WTC11 (cell line): Measurements from ENCODE around the gene ZNF555. TPM values are rescaled to one million over a fixed set of nuclear protein-coding genes. Genes with fewer than 3 reads are reported as not detected.

Source experiments
- ATAC-seq: fragments of 200-7000 bp; cut with Tn5 transposase; 2 replicates; pipeline ENCODE4 v1.10.0; 2021; ENCODE audit warnings: mild to moderate bottlenecking, moderate library complexity
- CTCF ChIA-PET: fragments of 300-600 bp; sonication (Branson Sonifier 250); formaldehyde crosslinking; loops from one replicate; lab custom pipeline; 2021; ENCODE audit warnings: antibody characterized with exemption; lab: Charles Lee
- POLR2A ChIA-PET: fragments of 350-600 bp; sonication (Branson Sonifier 250); formaldehyde crosslinking; loops from one replicate; lab custom pipeline; 2021; ENCODE audit warnings: antibody characterized with exemption; lab: Charles Lee
- DNase-seq: peaks from one replicate; pipeline ENCODE4 v3.0.0; 2021; ENCODE audit warnings: low spot score
- H3K27ac Mint-ChIP-seq: 2 replicates; pipeline ENCODE4 v1.8.0; 2021; ENCODE audit warnings: mixed read lengths
- H3K27me3 Mint-ChIP-seq: 2 replicates; pipeline ENCODE4 v1.8.0; 2021; ENCODE audit warnings: low read depth, mild to moderate bottlenecking, moderate library complexity, mixed read lengths
- H3K36me3 Mint-ChIP-seq: 2 replicates; pipeline ENCODE4 v1.8.0; 2021; ENCODE audit warnings: mixed read lengths
- H3K4me1 Mint-ChIP-seq: 2 replicates; pipeline ENCODE4 v1.8.0; 2022; ENCODE audit warnings: mixed read lengths
- H3K4me3 Mint-ChIP-seq: 2 replicates; pipeline ENCODE4 v1.8.0; 2021; ENCODE audit warnings: mild to moderate bottlenecking, moderate library complexity, mixed read lengths
- H3K9me3 Mint-ChIP-seq: 2 replicates; pipeline ENCODE4 v1.8.0; 2021; ENCODE audit warnings: mixed read lengths
- FOXJ3 ChIP-seq: sonication (generic); formaldehyde crosslinking; IDR thresholded peaks from 2 replicates; pipeline ENCODE4 v1.9.0; 2021; ENCODE audit warnings: missing genetic modification reagents, mild to moderate bottlenecking, borderline replicate concordance
- FOXK1 ChIP-seq: sonication (generic); formaldehyde crosslinking; IDR thresholded peaks from 2 replicates; pipeline ENCODE4 v1.8.0; 2022; ENCODE audit warnings: mild to moderate bottlenecking, moderate library complexity, missing genetic modification reagents
- MYBL2 ChIP-seq: sonication (generic); formaldehyde crosslinking; IDR thresholded peaks from 2 replicates; pipeline ENCODE4 v1.8.1; 2023; ENCODE audit warnings: mild to moderate bottlenecking, moderate library complexity, missing genetic modification reagents
- NFE2L1 ChIP-seq: sonication (generic); formaldehyde crosslinking; IDR thresholded peaks from 2 replicates; pipeline ENCODE4 v1.8.1; 2023; ENCODE audit warnings: missing genetic modification reagents
- NR3C1 ChIP-seq: sonication (generic); formaldehyde crosslinking; conservative IDR thresholded peaks from 2 replicates; pipeline ENCODE4 v1.8.1; 2023; ENCODE audit warnings: low read depth, mild to moderate bottlenecking, missing genetic modification reagents
- SOX15 ChIP-seq: fragments of 250-450 bp; sonication (Bioruptor Pico); IDR thresholded peaks from 2 replicates; pipeline ENCODE4 v1.9.0; 2021; ENCODE audit warnings: mild to moderate bottlenecking
- SP1 ChIP-seq: sonication (generic); formaldehyde crosslinking; conservative IDR thresholded peaks from 2 replicates; pipeline ENCODE4 v1.8.1; 2022; ENCODE audit warnings: missing genetic modification reagents
- TEAD1 ChIP-seq: sonication (generic); formaldehyde crosslinking; IDR thresholded peaks from 2 replicates; pipeline ENCODE4 v1.8.0; 2022; ENCODE audit warnings: mild to moderate bottlenecking, missing genetic modification reagents
- TEAD4 ChIP-seq: sonication (generic); formaldehyde crosslinking; IDR thresholded peaks from 2 replicates; pipeline ENCODE4 v1.8.0; 2022; ENCODE audit warnings: mild to moderate bottlenecking, missing genetic modification reagents
- ZNF138 ChIP-seq: sonication (generic); formaldehyde crosslinking; conservative IDR thresholded peaks from 2 replicates; pipeline ENCODE4 v1.8.1; 2022; ENCODE audit warnings: mild to moderate bottlenecking, moderate library complexity, missing genetic modification reagents
- total RNA-seq: library from RNA; stranded (reverse); gene quantifications from 3 replicates; pipeline ENCODE4 v1.2.3, GENCODE V29; 2021
- TF ChIP-seq, protein P1 (sequence below): sonication (generic); formaldehyde crosslinking; IDR thresholded peaks from 2 replicates; pipeline ENCODE4 v1.8.1; 2023; ENCODE audit warnings: mild to moderate bottlenecking, missing genetic modification reagents
- TF ChIP-seq, protein P2 (sequence below): sonication (generic); formaldehyde crosslinking; IDR thresholded peaks from 2 replicates; pipeline ENCODE4 v1.8.1; 2023; ENCODE audit warnings: mild to moderate bottlenecking, missing genetic modification reagents, borderline replicate concordance
- TF ChIP-seq, protein P3 (sequence below): sonication (generic); formaldehyde crosslinking; conservative IDR thresholded peaks from 2 replicates; pipeline ENCODE4 v1.8.1; 2022; ENCODE audit warnings: mild to moderate bottlenecking, missing genetic modification reagents
- TF ChIP-seq, protein P4 (sequence below): sonication (generic); formaldehyde crosslinking; IDR thresholded peaks from 2 replicates; pipeline ENCODE4 v1.8.0; 2022; ENCODE audit warnings: missing genetic modification reagents
- TF ChIP-seq, protein P5 (sequence below): sonication (generic); formaldehyde crosslinking; conservative IDR thresholded peaks from 2 replicates; pipeline ENCODE4 v1.8.1; 2023; ENCODE audit warnings: mild to moderate bottlenecking, low read depth, missing genetic modification reagents, moderate library complexity

Gene ZNF555
- total RNA-seq, 1 experiment from 2014 or later = 6.6 TPM

DNA sequence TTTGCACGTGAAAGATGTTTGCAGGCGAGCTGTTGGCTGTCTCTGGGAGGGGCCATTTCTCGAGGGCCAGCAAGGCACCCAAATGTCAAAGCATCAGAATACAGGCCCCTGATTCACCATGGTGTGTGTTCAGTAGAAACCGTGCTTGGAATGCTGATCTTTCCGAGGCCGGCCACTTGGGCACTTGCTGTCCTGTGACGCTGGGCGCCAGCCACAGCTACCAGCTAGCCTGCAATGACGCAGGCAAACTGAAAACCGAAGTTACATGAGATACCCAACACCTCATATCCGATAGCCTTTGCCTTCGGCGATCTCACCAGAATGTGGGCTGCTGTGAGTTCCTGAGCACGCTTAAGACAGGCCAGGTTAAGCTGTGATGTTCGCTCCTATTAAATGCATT lies 44.0 kb upstream of the ZNF555 start:
- H3K36me3 Mint-ChIP-seq = peaks cover 44% of the 10 kb centered on the region
- H3K4me1 Mint-ChIP-seq = no peaks in the 10 kb centered on the region
- H3K4me3 Mint-ChIP-seq = no peak overlapping the region
- TF ChIP-seq TEAD4 (no peak), TEAD1 (CRISPR knock-in tag) (no peak), FOXK1 (CRISPR knock-in tag) (no peak), NFE2L1 (CRISPR knock-in tag) (no peak), MYBL2 (CRISPR knock-in tag) (no peak), SOX15 (no peak), FOXJ3 (CRISPR knock-in tag) (no peak), SP1 (CRISPR knock-in tag) (no peak), ZNF138 (no peak), NR3C1 (CRISPR knock-in tag) (no peak)
- TF ChIP-seq, protein P1, sequence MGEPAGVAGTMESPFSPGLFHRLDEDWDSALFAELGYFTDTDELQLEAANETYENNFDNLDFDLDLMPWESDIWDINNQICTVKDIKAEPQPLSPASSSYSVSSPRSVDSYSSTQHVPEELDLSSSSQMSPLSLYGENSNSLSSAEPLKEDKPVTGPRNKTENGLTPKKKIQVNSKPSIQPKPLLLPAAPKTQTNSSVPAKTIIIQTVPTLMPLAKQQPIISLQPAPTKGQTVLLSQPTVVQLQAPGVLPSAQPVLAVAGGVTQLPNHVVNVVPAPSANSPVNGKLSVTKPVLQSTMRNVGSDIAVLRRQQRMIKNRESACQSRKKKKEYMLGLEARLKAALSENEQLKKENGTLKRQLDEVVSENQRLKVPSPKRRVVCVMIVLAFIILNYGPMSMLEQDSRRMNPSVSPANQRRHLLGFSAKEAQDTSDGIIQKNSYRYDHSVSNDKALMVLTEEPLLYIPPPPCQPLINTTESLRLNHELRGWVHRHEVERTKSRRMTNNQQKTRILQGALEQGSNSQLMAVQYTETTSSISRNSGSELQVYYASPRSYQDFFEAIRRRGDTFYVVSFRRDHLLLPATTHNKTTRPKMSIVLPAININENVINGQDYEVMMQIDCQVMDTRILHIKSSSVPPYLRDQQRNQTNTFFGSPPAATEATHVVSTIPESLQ (CRISPR knock-in tag) = no peak
- TF ChIP-seq, protein P2, sequence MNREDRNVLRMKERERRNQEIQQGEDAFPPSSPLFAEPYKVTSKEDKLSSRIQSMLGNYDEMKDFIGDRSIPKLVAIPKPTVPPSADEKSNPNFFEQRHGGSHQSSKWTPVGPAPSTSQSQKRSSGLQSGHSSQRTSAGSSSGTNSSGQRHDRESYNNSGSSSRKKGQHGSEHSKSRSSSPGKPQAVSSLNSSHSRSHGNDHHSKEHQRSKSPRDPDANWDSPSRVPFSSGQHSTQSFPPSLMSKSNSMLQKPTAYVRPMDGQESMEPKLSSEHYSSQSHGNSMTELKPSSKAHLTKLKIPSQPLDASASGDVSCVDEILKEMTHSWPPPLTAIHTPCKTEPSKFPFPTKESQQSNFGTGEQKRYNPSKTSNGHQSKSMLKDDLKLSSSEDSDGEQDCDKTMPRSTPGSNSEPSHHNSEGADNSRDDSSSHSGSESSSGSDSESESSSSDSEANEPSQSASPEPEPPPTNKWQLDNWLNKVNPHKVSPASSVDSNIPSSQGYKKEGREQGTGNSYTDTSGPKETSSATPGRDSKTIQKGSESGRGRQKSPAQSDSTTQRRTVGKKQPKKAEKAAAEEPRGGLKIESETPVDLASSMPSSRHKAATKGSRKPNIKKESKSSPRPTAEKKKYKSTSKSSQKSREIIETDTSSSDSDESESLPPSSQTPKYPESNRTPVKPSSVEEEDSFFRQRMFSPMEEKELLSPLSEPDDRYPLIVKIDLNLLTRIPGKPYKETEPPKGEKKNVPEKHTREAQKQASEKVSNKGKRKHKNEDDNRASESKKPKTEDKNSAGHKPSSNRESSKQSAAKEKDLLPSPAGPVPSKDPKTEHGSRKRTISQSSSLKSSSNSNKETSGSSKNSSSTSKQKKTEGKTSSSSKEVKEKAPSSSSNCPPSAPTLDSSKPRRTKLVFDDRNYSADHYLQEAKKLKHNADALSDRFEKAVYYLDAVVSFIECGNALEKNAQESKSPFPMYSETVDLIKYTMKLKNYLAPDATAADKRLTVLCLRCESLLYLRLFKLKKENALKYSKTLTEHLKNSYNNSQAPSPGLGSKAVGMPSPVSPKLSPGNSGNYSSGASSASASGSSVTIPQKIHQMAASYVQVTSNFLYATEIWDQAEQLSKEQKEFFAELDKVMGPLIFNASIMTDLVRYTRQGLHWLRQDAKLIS (CRISPR knock-in tag) = no peak
- TF ChIP-seq, protein P3, sequence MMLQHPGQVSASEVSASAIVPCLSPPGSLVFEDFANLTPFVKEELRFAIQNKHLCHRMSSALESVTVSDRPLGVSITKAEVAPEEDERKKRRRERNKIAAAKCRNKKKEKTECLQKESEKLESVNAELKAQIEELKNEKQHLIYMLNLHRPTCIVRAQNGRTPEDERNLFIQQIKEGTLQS (CRISPR knock-in tag) = no peak
- TF ChIP-seq, protein P4, sequence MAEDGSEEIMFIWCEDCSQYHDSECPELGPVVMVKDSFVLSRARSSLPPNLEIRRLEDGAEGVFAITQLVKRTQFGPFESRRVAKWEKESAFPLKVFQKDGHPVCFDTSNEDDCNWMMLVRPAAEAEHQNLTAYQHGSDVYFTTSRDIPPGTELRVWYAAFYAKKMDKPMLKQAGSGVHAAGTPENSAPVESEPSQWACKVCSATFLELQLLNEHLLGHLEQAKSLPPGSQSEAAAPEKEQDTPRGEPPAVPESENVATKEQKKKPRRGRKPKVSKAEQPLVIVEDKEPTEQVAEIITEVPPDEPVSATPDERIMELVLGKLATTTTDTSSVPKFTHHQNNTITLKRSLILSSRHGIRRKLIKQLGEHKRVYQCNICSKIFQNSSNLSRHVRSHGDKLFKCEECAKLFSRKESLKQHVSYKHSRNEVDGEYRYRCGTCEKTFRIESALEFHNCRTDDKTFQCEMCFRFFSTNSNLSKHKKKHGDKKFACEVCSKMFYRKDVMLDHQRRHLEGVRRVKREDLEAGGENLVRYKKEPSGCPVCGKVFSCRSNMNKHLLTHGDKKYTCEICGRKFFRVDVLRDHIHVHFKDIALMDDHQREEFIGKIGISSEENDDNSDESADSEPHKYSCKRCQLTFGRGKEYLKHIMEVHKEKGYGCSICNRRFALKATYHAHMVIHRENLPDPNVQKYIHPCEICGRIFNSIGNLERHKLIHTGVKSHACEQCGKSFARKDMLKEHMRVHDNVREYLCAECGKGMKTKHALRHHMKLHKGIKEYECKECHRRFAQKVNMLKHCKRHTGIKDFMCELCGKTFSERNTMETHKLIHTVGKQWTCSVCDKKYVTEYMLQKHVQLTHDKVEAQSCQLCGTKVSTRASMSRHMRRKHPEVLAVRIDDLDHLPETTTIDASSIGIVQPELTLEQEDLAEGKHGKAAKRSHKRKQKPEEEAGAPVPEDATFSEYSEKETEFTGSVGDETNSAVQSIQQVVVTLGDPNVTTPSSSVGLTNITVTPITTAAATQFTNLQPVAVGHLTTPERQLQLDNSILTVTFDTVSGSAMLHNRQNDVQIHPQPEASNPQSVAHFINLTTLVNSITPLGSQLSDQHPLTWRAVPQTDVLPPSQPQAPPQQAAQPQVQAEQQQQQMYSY (CRISPR knock-in tag) = no peak
- TF ChIP-seq, protein P5, sequence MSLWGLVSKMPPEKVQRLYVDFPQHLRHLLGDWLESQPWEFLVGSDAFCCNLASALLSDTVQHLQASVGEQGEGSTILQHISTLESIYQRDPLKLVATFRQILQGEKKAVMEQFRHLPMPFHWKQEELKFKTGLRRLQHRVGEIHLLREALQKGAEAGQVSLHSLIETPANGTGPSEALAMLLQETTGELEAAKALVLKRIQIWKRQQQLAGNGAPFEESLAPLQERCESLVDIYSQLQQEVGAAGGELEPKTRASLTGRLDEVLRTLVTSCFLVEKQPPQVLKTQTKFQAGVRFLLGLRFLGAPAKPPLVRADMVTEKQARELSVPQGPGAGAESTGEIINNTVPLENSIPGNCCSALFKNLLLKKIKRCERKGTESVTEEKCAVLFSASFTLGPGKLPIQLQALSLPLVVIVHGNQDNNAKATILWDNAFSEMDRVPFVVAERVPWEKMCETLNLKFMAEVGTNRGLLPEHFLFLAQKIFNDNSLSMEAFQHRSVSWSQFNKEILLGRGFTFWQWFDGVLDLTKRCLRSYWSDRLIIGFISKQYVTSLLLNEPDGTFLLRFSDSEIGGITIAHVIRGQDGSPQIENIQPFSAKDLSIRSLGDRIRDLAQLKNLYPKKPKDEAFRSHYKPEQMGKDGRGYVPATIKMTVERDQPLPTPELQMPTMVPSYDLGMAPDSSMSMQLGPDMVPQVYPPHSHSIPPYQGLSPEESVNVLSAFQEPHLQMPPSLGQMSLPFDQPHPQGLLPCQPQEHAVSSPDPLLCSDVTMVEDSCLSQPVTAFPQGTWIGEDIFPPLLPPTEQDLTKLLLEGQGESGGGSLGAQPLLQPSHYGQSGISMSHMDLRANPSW (CRISPR knock-in tag) = no peak
- POLR2A ChIA-PET = no interaction called here
- no peak for DNase-seq
- no peaks in the 10 kb centered on the region for H3K27me3 Mint-ChIP-seq
- ATAC-seq = no peak
- no peaks in the 10 kb centered on the region for H3K9me3 Mint-ChIP-seq
- CTCF ChIA-PET = interaction anchor here (1.0 kb wide), 1 partner anchor 149 kb away, joined by 3 read pairs; no protein-coding TSS in a partner anchor
- no peak overlapping the region for H3K27ac Mint-ChIP-seq
